ENCODE data around the gene SCAPER. TPM values are rescaled to one million over a fixed set of nuclear protein-coding genes. Genes with fewer than 3 reads are reported as not detected.

Gene SCAPER
- total RNA-seq, 1 experiment from 2014 or later = 7.4 TPM

GRCh38 chr15:76913737-76914136 is 8.6 kb upstream of the SCAPER start:
- Histone ChIP-seq H4K5ac (ENCODE audit: insufficient read length, low read depth, low read length) (no peak overlapping the region), H2BK120ac (ENCODE audit: low read depth, low read length, poor library complexity, severe bottlenecking) (no peak overlapping the region), H3T11ph (ENCODE audit: low read length) (no peak overlapping the region), H3K9me3 (ENCODE audit: control insufficient read depth, low read depth, low read length) (no peaks in the 10 kb centered on the region), H2AK5ac (ENCODE audit: insufficient read length, low read length) (no peak overlapping the region), H2BK20ac (ENCODE audit: low read depth, low read length, poor library complexity, severe bottlenecking) (no peak overlapping the region), H3K4me1 (ENCODE audit: insufficient read depth, low read length) (no peaks in the 10 kb centered on the region), H3K27ac (ENCODE audit: insufficient read length, low read depth, low read length) (no peak overlapping the region), H3K23me2 (ENCODE audit: insufficient read length, low read depth, low read length, poor library complexity, severe bottlenecking) (no peaks in the 10 kb centered on the region), H2BK5ac (ENCODE audit: insufficient read length, low read length) (no peak overlapping the region), H3K18ac (ENCODE audit: insufficient read length, low read depth, low read length) (no peak overlapping the region), H2AFZ (ENCODE audit: low read length) (no peak overlapping the region), H2BK12ac (ENCODE audit: insufficient read length, low read depth, low read length) (no peak overlapping the region), H3K9ac (ENCODE audit: extremely low read depth, insufficient read length, low read length) (no peak overlapping the region), H3K4me2 (ENCODE audit: insufficient read depth, insufficient read length, low read length) (no peak overlapping the region), H3K79me2 (ENCODE audit: insufficient read depth, low read length) (no peaks in the 10 kb centered on the region), H4K91ac (ENCODE audit: insufficient read length, low read depth, low read length) (no peak overlapping the region), H3K23ac (ENCODE audit: insufficient read length, low read depth, low read length) (no peak overlapping the region), H2BK15ac (ENCODE audit: low read depth, low read length) (no peak overlapping the region), H3K56ac (ENCODE audit: insufficient read length, low read depth, low read length) (no peak overlapping the region), H3K79me1 (ENCODE audit: insufficient read depth, low read depth, low read length, poor library complexity, severe bottlenecking) (no peaks in the 10 kb centered on the region), H3K14ac (ENCODE audit: insufficient read depth, low read length) (no peak overlapping the region), H3K27me3 (ENCODE audit: insufficient read depth, low read length) (no peaks in the 10 kb centered on the region), H4K8ac (replicated peaks; ENCODE audit: insufficient read length, low read depth, low read length) (no peak overlapping the region), H4K20me1 (ENCODE audit: control insufficient read depth, insufficient read depth, insufficient read length) (no peaks in the 10 kb centered on the region), H3K4ac (ENCODE audit: low read depth, low read length) (no peak overlapping the region)
- Mint-ChIP-seq H3K36me3 (ENCODE audit: insufficient read depth in 1 of 3, low read depth in 3 of 3) (no peaks in the 10 kb centered on the region), H3K4me1 (no peaks in the 10 kb centered on the region), H3K4me3 (no peak overlapping the region), H3K9me3 (no peaks in the 10 kb centered on the region), H3K27me3 (ENCODE audit: low read depth) (peaks cover 23% of the 10 kb centered on the region), H3K27ac (no peak overlapping the region)
- no peak for DNase-seq
- TF ChIP-seq, protein P1, sequence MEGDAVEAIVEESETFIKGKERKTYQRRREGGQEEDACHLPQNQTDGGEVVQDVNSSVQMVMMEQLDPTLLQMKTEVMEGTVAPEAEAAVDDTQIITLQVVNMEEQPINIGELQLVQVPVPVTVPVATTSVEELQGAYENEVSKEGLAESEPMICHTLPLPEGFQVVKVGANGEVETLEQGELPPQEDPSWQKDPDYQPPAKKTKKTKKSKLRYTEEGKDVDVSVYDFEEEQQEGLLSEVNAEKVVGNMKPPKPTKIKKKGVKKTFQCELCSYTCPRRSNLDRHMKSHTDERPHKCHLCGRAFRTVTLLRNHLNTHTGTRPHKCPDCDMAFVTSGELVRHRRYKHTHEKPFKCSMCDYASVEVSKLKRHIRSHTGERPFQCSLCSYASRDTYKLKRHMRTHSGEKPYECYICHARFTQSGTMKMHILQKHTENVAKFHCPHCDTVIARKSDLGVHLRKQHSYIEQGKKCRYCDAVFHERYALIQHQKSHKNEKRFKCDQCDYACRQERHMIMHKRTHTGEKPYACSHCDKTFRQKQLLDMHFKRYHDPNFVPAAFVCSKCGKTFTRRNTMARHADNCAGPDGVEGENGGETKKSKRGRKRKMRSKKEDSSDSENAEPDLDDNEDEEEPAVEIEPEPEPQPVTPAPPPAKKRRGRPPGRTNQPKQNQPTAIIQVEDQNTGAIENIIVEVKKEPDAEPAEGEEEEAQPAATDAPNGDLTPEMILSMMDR (conservative IDR thresholded peaks at IDR 0.05) = no peak
- WGBS (ENCODE audit: extremely low coverage, insufficient read length, low lambda C conversion rate) = no CpG with 5 or more reads among the region's 2 CpGs

All from H9 (cell line).